OCI-LY7 (cell line): ENCODE data around the gene EPB41L4A.

Experiments
- EZH2phosphoT487 ChIP-seq: fragments of 200-600 bp; sonication (generic); IDR thresholded peaks from 2 replicates; pipeline ENCODE4 v1.6.1; 2018; ENCODE audit warnings: low read depth, borderline replicate concordance, mild to moderate bottlenecking, mixed run types, antibody characterized with exemption, low read length, moderate library complexity, mixed read lengths
- TF ChIP-seq, protein P1 (sequence below): fragments of 200-600 bp; sonication (generic); conservative IDR thresholded peaks from 2 replicates; pipeline ENCODE4 v1.5.1; 2014; ENCODE audit warnings: mild to moderate bottlenecking, antibody characterized with exemption, low read length, moderate library complexity, mixed read lengths

DNA sequence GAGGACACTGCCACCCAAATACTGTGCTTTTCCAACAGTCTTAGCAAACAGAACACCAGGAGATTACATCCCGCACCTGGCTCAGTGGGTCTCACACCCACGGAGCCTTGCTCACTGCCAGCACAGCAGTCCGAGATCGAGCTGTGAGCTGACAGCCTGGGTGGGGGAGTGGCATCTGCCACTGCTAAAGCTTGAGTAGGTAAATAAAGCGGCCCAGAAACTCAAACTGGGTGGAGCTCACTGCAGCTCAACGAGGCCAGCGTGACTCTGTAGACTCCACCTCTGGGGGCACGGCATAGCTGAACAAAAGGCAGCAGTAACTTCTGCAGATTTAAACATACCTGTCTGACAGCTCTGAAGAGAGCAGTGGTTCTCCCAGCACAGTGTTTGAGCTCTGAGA, 28.8 kb downstream of the EPB41L4A start:
- TF ChIP-seq, protein P1, sequence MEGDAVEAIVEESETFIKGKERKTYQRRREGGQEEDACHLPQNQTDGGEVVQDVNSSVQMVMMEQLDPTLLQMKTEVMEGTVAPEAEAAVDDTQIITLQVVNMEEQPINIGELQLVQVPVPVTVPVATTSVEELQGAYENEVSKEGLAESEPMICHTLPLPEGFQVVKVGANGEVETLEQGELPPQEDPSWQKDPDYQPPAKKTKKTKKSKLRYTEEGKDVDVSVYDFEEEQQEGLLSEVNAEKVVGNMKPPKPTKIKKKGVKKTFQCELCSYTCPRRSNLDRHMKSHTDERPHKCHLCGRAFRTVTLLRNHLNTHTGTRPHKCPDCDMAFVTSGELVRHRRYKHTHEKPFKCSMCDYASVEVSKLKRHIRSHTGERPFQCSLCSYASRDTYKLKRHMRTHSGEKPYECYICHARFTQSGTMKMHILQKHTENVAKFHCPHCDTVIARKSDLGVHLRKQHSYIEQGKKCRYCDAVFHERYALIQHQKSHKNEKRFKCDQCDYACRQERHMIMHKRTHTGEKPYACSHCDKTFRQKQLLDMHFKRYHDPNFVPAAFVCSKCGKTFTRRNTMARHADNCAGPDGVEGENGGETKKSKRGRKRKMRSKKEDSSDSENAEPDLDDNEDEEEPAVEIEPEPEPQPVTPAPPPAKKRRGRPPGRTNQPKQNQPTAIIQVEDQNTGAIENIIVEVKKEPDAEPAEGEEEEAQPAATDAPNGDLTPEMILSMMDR, result no peak
- no peak for TF ChIP-seq EZH2phosphoT487
